ENCODE results near the gene ASMTL. TPM values are rescaled to one million over a fixed set of nuclear protein-coding genes. Genes with fewer than 3 reads are reported as not detected.
A peak's percentile ranks its signal among the peaks of the same experiment; 100 is the strongest.

ASMTL gene
- total and polyA plus RNA-seq, 10 donors = 21.3 to 35.5 (median 27.2) TPM

- intact Hi-C loops (cut with DNase I; ENCODE audit: low total_unique reads) = no loop called here
- peak; percentile 1 for DNase-seq
- Histone ChIP-seq H3K27me3 (replicated peaks in 1 of 7) (no peaks in the 10 kb centered on the region), H3K4me1 (no peaks in the 10 kb centered on the region), H3K27ac (no peak overlapping the region), H3K4me3 (no peak overlapping the region), H3K9me3 (peaks cover 3 to 28% (median 23%) of the 10 kb centered on the region in 8 donors), H3K36me3 (peaks cover 0 to 72% (median 44%) of the 10 kb centered on the region in 6 donors)
- WGBS, 5 donors = 72 to 89% (median 75%) methylated on average over 9 of the region's 9 CpGs
- no peak for TF ChIP-seq POLR2A (IDR thresholded peaks at IDR 0.05)
- TF ChIP-seq POLR2AphosphoS5 (IDR thresholded peaks at IDR 0.05) = no peak
- TF ChIP-seq, protein P1, sequence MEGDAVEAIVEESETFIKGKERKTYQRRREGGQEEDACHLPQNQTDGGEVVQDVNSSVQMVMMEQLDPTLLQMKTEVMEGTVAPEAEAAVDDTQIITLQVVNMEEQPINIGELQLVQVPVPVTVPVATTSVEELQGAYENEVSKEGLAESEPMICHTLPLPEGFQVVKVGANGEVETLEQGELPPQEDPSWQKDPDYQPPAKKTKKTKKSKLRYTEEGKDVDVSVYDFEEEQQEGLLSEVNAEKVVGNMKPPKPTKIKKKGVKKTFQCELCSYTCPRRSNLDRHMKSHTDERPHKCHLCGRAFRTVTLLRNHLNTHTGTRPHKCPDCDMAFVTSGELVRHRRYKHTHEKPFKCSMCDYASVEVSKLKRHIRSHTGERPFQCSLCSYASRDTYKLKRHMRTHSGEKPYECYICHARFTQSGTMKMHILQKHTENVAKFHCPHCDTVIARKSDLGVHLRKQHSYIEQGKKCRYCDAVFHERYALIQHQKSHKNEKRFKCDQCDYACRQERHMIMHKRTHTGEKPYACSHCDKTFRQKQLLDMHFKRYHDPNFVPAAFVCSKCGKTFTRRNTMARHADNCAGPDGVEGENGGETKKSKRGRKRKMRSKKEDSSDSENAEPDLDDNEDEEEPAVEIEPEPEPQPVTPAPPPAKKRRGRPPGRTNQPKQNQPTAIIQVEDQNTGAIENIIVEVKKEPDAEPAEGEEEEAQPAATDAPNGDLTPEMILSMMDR (IDR thresholded peaks at IDR 0.05 in 8 of 11, conservative IDR thresholded peaks at IDR 0.05 in 3 of 11) = no peak
Measured at GRCh38 chrX:1424147-1424851, 28.4 kb downstream of the ASMTL start.

- Histone ChIP-seq H3K36me3 (peaks cover 0 to 80% (median 53%) of the 10 kb centered on the region in 6 donors), H3K27ac (no peak overlapping the region), H3K4me3 (no peak overlapping the region), H3K9me3 (peaks cover 3 to 37% (median 30%) of the 10 kb centered on the region in 8 donors), H3K27me3 (replicated peaks in 1 of 7) (no peaks in the 10 kb centered on the region), H3K4me1 (no peaks in the 10 kb centered on the region)
- TF ChIP-seq, protein P1 (IDR thresholded peaks at IDR 0.05 in 8 of 11, conservative IDR thresholded peaks at IDR 0.05 in 3 of 11) = no peak
- no peak for TF ChIP-seq POLR2A (IDR thresholded peaks at IDR 0.05)
- no peak for TF ChIP-seq POLR2AphosphoS5 (IDR thresholded peaks at IDR 0.05)
- 46 to 77% (median 50%) methylated on average over 2 of the region's 2 CpGs for WGBS, 5 donors
- intact Hi-C loops (cut with DNase I; ENCODE audit: low total_unique reads) = no loop called here
- peak; percentile 4 for DNase-seq
Measured at GRCh38 chrX:1423215-1423614, 29.5 kb downstream of the ASMTL start.

- no peak overlapping the region for H3K4me3 ChIP-seq
- no peak overlapping the region for H3K27ac ChIP-seq
- peaks cover 3 to 41% (median 33%) of the 10 kb centered on the region in 8 donors for H3K9me3 ChIP-seq
- H3K36me3 ChIP-seq = peaks cover 0 to 77% (median 48%) of the 10 kb centered on the region in 6 donors
- DNase-seq = peak; percentile 13
- TF ChIP-seq, protein P1 (IDR thresholded peaks at IDR 0.05 in 8 of 11, conservative IDR thresholded peaks at IDR 0.05 in 3 of 11) = no peak
- TF ChIP-seq POLR2A (IDR thresholded peaks at IDR 0.05) (no peak), POLR2AphosphoS5 (IDR thresholded peaks at IDR 0.05) (no peak)
- intact Hi-C loops (cut with DNase I; ENCODE audit: low total_unique reads) = no loop called here
- H3K27me3 ChIP-seq (replicated peaks in 1 of 7) = no peaks in the 10 kb centered on the region
- no peaks in the 10 kb centered on the region for H3K4me1 ChIP-seq
- WGBS, 5 donors = 97 to 100% (median 99%) methylated on average over 4 of the region's 4 CpGs
Measured at GRCh38 chrX:1422135-1422465, 30.6 kb downstream of the ASMTL start.

DNA sequence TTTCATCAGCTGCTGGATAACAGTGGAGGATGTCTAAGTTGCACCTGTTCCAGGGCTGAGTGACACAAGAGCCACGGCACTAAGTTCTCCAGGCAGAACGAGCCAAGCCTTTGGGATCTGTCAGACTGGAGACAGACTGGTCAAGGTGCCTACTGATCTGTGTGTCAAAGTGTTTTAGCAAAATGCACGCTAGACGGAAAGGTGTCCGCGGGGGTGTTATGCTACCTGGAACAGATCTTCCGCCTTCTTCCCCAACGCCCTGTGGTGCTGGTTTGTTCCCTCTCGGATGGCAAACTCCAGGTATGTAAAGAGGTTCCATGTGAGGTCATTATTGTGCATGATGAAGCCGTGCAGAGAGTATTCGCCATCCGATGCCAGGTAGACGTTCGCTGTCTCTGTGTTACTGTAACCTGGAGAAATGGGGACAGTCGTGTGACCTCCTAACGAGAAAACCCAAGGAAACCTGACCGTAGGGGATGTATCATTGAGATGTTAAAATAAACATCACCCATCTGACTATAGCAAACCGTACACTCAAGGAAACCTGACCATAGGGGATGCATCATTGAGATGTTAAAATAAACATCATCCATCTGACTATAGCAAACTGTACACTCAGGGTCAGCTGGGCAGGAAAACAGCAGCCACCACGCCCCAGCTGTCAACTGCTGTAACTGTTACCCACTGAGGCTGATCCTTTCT is 31.1 kb downstream of the ASMTL start:
- Histone ChIP-seq H3K27ac (no peak overlapping the region), H3K4me3 (no peak overlapping the region), H3K27me3 (replicated peaks in 1 of 7) (no peaks in the 10 kb centered on the region), H3K9me3 (peaks cover 3 to 41% (median 33%) of the 10 kb centered on the region in 8 donors), H3K4me1 (no peaks in the 10 kb centered on the region), H3K36me3 (peaks cover 0 to 79% (median 47%) of the 10 kb centered on the region in 6 donors)
- TF ChIP-seq, protein P1 (IDR thresholded peaks at IDR 0.05 in 8 of 11, conservative IDR thresholded peaks at IDR 0.05 in 3 of 11) = no peak
- TF ChIP-seq POLR2A (IDR thresholded peaks at IDR 0.05) (no peak), POLR2AphosphoS5 (IDR thresholded peaks at IDR 0.05) (no peak)
- WGBS, 5 donors = 97 to 98% (median 98%) methylated on average over 19 of the region's 19 CpGs
- peak; percentile 21 for DNase-seq
- intact Hi-C loops (cut with DNase I; ENCODE audit: low total_unique reads) = no loop called here
